ENCODE measurements around the gene GYPE. TPM values are rescaled to one million over a fixed set of nuclear protein-coding genes. Genes with fewer than 3 reads are reported as not detected.
"Not testable (repeated sequence)": the region's sequence is repeated elsewhere in the genome, so short reads cannot be mapped to it uniquely, and the experiment has no call there.

Gene GYPE
- total RNA-seq = 3.2 TPM
- long read RNA-seq, partial matches to known transcripts = 0 of 1 reads
- long read RNA-seq, other reads (novel, unspliced or antisense) = 1 of 1 reads

DNA sequence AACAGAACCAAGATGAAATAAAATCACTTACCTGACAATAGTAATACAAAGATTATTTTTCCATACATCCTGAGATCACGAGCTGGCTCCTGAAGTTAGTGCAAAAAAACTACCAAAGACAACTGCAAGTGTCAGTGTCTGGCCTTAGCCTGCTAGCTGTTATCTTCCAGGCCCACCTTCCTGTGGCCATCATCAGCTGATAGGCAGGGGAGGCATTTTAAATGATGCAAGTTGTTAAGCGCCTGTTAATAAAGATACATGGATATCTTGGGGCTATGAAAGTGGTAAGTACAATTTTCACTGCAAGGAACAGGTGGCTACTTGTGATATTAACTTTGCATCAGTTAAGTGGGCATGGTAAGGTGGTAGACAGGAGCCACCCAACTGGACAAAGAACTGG is at the start of gene GYPE:
Gene GYPE (minus strand): TSS at position 120 of the 400 bp plus-strand sequence. CDS start 52 bp downstream, at position 68.
- H3K4me1 ChIP-seq; H3K27me3 ChIP-seq; H3K36me3 ChIP-seq; ATAC-seq; H3K9me3 ChIP-seq; DNase-seq; H3K27ac ChIP-seq; H3K4me3 ChIP-seq; intact Hi-C loops (cut with DNase I): not testable (repeated sequence)

DNA sequence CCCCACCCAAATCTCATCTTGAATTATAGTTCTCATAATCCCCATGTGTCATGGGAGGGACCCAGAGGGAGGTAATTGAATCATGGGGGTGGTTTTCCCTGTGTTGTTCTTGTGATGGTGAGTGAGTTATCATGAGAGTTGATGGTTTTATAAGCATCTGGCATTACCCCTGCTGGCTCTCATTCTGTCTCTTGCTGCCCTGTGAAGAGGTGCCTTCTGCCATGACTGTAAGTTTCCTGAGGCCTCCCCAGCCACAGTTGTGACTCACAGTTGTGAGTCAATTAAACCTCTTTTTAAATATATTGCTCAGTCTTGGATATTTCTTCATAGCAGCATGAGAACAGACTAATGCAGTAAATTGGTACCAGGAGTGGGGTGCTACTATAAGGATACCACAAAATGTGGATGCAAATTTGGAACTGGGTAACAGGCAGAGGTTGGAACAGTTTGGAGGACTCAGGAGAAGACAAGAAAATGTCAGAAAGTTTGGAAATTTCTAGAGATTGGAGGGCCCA is 46.2 kb upstream of the GYPE start:
- DNase-seq; H3K4me1 ChIP-seq; H3K9me3 ChIP-seq; H3K36me3 ChIP-seq; H3K4me3 ChIP-seq; H3K27me3 ChIP-seq; ATAC-seq; intact Hi-C loops (cut with DNase I); H3K27ac ChIP-seq: not testable (repeated sequence)

DNA sequence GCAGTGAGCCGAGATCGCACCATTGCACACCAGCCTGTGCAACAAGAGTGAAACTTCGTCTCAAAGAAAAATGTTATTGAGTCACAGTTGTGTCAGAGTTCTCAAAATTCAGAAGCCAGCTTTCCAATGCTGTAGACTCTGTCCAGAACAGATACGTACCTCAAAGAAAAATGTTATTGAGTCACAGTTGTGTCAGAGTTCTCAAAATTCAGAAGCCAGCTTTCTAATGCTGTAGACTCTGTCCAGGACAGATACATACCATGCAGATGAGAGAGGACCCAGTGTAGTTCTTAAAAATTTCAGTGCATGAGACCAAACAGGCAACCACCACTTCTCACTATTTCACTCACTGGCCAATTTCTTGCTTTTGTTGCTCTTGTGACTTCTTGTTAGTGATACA is 45.6 kb upstream of the GYPE start:
- H3K4me3 ChIP-seq; H3K27me3 ChIP-seq; H3K9me3 ChIP-seq; H3K4me1 ChIP-seq; DNase-seq; H3K36me3 ChIP-seq; intact Hi-C loops (cut with DNase I); ATAC-seq; H3K27ac ChIP-seq: not testable (repeated sequence)

DNA sequence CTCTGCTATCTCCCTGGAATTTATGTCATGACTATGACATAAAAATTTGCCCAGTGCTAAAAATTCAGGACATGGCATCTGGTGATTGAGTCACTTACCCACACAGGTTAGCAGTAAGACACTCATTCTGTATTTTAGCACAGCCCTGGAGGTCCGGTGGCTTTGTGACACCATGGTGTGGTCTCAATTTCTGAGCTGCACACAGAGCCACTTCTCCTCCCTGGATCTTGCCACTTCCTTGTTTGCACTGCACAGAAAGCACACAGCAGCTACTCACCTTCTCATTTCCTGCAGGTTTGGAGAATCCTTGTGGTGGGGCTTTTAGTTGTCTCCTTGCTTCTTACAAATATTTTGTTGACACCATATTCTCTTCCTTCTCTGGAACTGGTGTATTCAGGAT is 44.8 kb upstream of the GYPE start:
- H3K27me3 ChIP-seq; H3K4me3 ChIP-seq; ATAC-seq; H3K4me1 ChIP-seq; H3K36me3 ChIP-seq; H3K27ac ChIP-seq; intact Hi-C loops (cut with DNase I); DNase-seq; H3K9me3 ChIP-seq: not testable (repeated sequence)

DNA sequence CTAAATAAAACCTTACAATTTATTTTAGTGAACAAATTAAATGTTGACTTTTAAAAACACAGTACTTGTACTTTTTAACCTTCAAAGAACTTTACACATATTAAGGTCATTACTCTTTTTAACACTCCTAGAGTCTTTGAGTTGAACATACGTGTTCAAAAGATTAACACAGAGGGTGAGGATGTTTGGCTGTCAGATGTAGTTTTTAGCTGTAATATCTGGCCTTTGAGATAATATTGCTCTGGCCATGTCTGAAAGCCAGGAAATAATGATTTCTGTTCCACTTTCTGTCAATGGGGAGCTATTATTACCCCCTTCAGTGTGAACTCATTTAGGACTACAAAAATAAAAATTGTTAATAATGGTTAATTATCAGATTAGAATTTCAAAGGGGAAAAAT is 42.1 kb upstream of the GYPE start:
- H3K27me3 ChIP-seq; H3K4me3 ChIP-seq; H3K36me3 ChIP-seq; H3K4me1 ChIP-seq; intact Hi-C loops (cut with DNase I); DNase-seq; ATAC-seq; H3K27ac ChIP-seq; H3K9me3 ChIP-seq: not testable (repeated sequence)

DNA sequence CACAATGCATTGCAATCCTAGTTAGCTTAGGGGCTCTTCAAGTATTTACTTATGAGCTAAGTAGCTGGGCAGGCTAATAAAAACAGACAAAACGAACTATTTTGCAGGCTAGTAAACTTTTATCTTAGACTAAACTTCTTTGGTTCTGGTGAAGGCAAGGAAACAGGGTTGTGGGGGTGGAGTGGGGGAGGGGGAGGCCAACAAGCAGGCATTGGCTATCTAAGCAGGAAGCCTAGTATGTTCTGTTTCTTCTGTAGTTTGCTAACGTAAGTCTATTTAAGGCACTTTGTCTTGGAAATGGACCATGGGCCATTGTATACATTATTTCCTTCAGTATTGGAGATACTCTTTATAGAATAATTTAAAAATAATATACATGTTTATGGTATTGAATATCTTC is 35.3 kb upstream of the GYPE start:
- H3K4me1 ChIP-seq; H3K36me3 ChIP-seq; ATAC-seq; DNase-seq; H3K4me3 ChIP-seq; H3K27ac ChIP-seq; intact Hi-C loops (cut with DNase I); H3K9me3 ChIP-seq; H3K27me3 ChIP-seq: not testable (repeated sequence)

DNA sequence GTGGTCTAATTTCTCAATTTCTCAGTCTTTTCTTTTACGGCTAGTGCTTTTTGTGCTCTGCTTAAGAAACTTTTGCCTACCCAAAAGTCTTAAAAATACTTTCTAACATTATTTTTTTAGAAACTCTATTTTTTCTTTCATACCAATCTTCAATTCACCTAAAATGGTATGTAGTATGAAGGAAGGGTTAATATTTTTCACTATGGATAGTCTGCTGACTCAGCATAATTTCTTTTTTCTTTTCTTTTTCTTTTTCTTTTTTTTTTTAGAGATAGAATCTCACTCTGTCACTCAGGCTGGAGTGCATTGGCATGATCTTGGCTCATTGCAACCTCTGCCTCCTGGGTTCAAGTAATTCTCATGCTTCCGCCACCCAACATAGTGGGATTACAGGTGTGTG is 34.2 kb upstream of the GYPE start:
- intact Hi-C loops (cut with DNase I) = no loop called here

DNA sequence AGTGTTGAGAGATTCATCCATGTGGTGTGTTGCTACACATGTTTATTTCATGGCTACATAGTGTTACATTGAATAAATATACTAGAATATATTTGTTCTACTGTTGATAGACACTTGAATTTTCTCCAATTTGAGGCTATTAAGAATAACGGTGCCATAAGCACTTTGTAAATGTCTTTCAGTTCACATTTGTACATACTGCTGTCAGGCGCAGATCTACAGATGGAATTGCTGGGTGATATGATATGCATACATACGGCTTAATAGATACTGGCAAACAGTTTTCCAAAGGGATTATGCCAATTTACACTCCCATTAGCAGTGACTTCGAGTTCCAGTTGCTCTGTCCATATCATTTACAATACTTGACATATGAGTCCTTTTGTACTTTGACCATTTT is 33.5 kb upstream of the GYPE start:
- ATAC-seq; DNase-seq; H3K9me3 ChIP-seq; intact Hi-C loops (cut with DNase I); H3K27me3 ChIP-seq; H3K4me1 ChIP-seq; H3K4me3 ChIP-seq; H3K27ac ChIP-seq; H3K36me3 ChIP-seq: not testable (repeated sequence)

More for the DNA sequence above, 34.2 kb upstream of the GYPE start:
- ATAC-seq (no peak), DNase-seq (no peak)
- Histone ChIP-seq H3K27me3 (no peaks in the 10 kb centered on the region), H3K27ac (no peak overlapping the region), H3K9me3 (no peaks in the 10 kb centered on the region), H3K4me1 (no peaks in the 10 kb centered on the region), H3K36me3 (no peaks in the 10 kb centered on the region), H3K4me3 (no peak overlapping the region)
- TF ChIP-seq, protein P1, sequence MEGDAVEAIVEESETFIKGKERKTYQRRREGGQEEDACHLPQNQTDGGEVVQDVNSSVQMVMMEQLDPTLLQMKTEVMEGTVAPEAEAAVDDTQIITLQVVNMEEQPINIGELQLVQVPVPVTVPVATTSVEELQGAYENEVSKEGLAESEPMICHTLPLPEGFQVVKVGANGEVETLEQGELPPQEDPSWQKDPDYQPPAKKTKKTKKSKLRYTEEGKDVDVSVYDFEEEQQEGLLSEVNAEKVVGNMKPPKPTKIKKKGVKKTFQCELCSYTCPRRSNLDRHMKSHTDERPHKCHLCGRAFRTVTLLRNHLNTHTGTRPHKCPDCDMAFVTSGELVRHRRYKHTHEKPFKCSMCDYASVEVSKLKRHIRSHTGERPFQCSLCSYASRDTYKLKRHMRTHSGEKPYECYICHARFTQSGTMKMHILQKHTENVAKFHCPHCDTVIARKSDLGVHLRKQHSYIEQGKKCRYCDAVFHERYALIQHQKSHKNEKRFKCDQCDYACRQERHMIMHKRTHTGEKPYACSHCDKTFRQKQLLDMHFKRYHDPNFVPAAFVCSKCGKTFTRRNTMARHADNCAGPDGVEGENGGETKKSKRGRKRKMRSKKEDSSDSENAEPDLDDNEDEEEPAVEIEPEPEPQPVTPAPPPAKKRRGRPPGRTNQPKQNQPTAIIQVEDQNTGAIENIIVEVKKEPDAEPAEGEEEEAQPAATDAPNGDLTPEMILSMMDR (IDR thresholded peaks at IDR 0.05) = no peak

DNA sequence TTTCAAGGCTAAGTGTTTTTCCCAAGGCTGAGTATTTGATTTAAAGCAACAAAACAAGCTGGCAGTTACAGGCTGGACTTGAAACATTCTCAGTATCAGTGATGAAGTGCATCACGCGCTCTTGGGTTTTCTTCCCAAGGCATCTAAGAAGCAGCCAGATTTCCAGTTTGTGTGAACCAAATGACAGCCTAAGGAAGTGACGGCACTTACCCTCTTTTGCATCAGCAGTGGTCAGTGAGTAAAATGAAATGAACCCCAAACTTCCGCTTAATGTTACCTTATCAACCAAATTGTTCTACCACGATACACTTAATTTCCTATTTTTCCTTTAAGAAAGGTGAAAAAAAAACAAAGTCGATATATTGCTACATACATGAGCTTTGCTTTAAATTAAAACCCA is 15.8 kb upstream of the GYPE start:
- Histone ChIP-seq H3K4me1 (no peaks in the 10 kb centered on the region), H3K4me3 (no peak overlapping the region), H3K27ac (no peak overlapping the region), H3K36me3 (no peaks in the 10 kb centered on the region), H3K27me3 (no peaks in the 10 kb centered on the region), H3K9me3 (no peaks in the 10 kb centered on the region)
- TF ChIP-seq, protein P1 (IDR thresholded peaks at IDR 0.05) = no peak
- DNase-seq (no peak), ATAC-seq (no peak)
- intact Hi-C loops (cut with DNase I) = no loop called here

DNA sequence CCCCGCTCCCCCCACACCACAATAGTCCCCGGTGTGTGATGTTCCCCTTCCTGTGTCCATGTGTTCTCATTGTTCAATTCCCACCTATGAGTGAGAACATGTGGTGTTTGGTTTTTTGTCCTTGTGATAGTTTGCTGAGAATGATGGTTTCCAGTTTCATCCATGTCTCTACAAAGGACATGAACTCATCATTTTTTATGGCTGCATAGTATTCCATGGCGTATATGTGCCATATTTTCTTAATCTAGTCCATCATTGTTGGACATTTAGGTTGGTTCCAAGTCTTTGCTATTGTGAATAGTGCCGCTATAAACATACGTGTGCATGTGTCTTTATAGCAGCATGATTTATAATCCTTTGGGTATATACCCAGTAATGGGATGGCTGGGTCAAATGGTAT is 11.1 kb upstream of the GYPE start:
- H3K27ac ChIP-seq; H3K27me3 ChIP-seq; ATAC-seq; H3K36me3 ChIP-seq; H3K4me1 ChIP-seq; intact Hi-C loops (cut with DNase I); DNase-seq; H3K9me3 ChIP-seq; H3K4me3 ChIP-seq: not testable (repeated sequence)

DNA sequence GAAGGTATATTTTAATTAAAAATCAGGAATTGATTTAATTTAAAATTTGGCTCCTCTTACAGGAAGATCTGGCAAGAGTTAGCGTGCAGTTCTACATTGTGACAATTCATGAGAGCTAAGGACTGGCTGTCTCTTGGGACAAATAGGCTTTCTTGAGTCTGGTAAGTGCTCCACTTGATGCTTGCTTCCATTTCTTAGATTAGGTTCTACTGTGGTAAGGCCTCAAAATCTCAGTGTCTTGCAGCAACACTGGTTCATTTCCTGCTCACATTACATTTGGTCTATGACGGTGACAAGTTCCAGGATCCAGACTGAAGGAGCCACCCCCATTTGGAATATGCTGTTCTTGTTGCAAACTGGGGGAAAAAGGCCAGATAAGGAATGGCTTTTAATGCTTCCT is 7.1 kb upstream of the GYPE start:
- Histone ChIP-seq H3K4me3 (peak overlapping the region; percentile 41), H3K27ac (peak overlapping the region; percentile 36)
- H3K27me3 ChIP-seq; H3K4me1 ChIP-seq; H3K9me3 ChIP-seq; intact Hi-C loops (cut with DNase I); H3K36me3 ChIP-seq; ATAC-seq; DNase-seq: not testable (repeated sequence)

DNA sequence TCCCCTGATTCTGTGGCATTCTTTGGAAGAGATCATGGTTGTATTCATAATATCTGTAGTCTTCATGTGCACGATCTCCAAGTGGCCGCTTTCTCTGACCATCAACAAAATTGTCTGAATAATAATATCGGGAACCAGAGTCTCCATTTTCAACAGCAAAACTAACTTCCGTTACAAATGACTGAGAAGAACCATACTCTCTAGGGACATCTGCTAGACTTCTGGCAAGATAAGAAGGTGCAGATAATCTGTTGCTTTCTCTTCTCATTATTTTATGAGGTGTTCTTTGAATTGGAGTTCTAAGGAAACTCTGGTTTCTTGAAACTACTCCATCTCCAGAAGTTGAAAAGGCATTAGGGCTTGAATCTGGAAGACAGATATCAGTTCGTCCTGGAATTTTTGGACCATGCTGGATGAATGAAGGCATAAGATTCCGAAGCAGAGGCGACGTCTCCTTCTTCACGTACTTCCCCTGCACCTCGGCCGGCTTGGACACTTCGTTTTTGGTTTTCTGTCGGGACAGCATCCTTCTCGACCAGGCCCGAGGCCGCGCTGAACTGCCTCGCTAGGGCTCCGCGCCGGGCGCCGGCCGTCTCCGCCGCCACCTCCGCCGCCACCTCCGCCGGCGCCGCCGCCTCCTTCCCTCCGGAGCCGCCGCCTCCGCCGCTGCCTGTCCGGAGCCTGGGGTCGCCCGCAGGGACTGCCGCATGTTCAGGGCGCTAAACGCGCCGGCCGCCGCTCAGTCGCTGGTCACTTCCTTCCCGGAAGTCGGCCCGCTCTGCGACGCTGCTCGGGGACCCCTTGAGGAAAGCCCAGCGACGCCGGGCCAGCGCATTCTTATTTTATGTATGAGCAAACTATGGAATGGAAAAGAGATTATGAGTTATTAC is 6.4 kb upstream of the GYPE start:
- H3K27me3 ChIP-seq; H3K9me3 ChIP-seq; H3K4me1 ChIP-seq; intact Hi-C loops (cut with DNase I); H3K36me3 ChIP-seq: not testable (repeated sequence)
- Histone ChIP-seq H3K27ac (peak overlapping the region; percentile 36), H3K4me3 (peak overlapping the region; percentile 41)
- ATAC-seq (peak; percentile 75), DNase-seq (peak; percentile 78)
